ENCODE measurements around the gene DCAF4. TPM values are rescaled to one million over a fixed set of nuclear protein-coding genes. Genes with fewer than 3 reads are reported as not detected.

DCAF4 gene
- total RNA-seq, 6 experiments from 2014 or later, result 5.8 to 13.6 (median 10.5) TPM

GRCh38 chr14:72892879-72893635, 33.2 kb upstream of the DCAF4 start:
- peak; percentile 52 to 72 (median 70) for DNase-seq
- 0% methylated on average over 10 of the region's 68 CpGs for WGBS (ENCODE audit: insufficient coverage, low coverage, low lambda C conversion rate, missing lambda C conversion rate)

DNA sequence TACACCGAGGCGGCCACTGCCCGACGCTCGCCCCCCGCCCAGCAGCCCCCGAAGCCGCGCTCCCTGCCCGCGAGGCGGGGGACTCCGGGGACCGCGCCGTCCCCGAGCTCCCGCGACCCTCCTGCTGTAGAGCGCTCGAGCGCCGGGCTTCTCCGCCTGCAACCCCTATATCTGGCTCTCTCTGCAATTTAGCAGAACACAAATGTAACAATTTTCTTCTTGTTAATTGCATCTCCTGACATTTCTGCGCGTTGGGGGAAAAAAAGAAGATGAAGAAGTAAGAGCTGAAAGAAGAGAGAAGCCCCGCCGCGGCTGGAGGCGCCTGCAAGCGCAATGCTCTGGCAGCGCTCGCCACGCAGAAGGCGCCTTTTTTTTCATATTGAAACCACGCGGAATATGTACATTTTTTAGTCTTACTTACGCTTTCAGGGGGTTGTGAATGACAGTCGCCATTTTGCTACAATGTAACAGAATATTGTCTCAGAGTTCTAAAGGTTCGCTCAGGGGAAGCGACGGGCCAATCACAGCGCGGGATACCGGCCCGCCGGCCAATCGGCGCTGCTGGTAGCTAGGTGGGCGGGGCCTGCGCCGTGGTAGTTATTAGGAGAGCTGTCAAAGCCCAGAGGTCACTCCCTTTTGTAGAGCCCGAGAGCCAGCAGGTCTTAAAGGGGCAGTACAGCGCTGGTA, 32.5 kb upstream of the DCAF4 start, which contains the start of gene DPF3:
Gene DPF3, minus strand, starts transcription at position 466 of the 687 bp plus-strand sequence. Its CDS starts 13 bp downstream, at position 453.
- no peaks in the 10 kb centered on the region for H3K27me3 ChIP-seq
- peak; percentile 93 to 98 (median 96) for ATAC-seq
- H3K9me3 ChIP-seq, result no peaks in the 10 kb centered on the region
- H3K36me3 ChIP-seq, result no peaks in the 10 kb centered on the region
- peaks cover 0 to 16% (median 0%) of the 10 kb centered on the region in 4 donors for H3K4me1 ChIP-seq
- TF ChIP-seq POLR2A (IDR thresholded peaks at IDR 0.05) (peak; percentile 66), CTCF (IDR thresholded peaks at IDR 0.05) (no peak)
- DNase-seq, result peak; percentile 97 to 98 (median 97)
- H3K27ac ChIP-seq, result peak within 1 kb of the TSS; percentile 8 to 81 (median 62)
- H3K4me3 ChIP-seq, result peak within 1 kb of the TSS; percentile 55 to 93 (median 78)
- WGBS (ENCODE audit: insufficient coverage, low coverage, low lambda C conversion rate, missing lambda C conversion rate), result 0% methylated on average over 35 of the region's 54 CpGs
- intact Hi-C loops (cut with DNase I), result no loop called here

More at GRCh38 chr14:72892879-72893635, 33.2 kb upstream of the DCAF4 start:
- H3K27ac ChIP-seq, result peak overlapping the region; percentile 8 to 69 (median 45)
- TF ChIP-seq POLR2A (IDR thresholded peaks at IDR 0.05) (no peak), CTCF (IDR thresholded peaks at IDR 0.05) (peak in 1 of 4 donors; percentile 1)
- intact Hi-C loops (cut with DNase I), result no loop called here
- H3K9me3 ChIP-seq, result no peaks in the 10 kb centered on the region
- no peaks in the 10 kb centered on the region for H3K27me3 ChIP-seq
- ATAC-seq, result peak; percentile 37 to 56 (median 53)
- no peaks in the 10 kb centered on the region for H3K36me3 ChIP-seq
- peak overlapping the region; percentile 55 to 93 (median 78) for H3K4me3 ChIP-seq
- peaks cover 0 to 16% (median 0%) of the 10 kb centered on the region in 4 donors for H3K4me1 ChIP-seq

- DNase-seq (no peak), ATAC-seq (no peak)
- Histone ChIP-seq H3K36me3 (no peaks in the 10 kb centered on the region), H3K4me1 (peaks cover 0 to 16% (median 0%) of the 10 kb centered on the region in 4 donors), H3K9me3 (no peaks in the 10 kb centered on the region), H3K27me3 (no peaks in the 10 kb centered on the region), H3K27ac (peak overlapping the region in 2 of 3 donors; percentile 62 to 81), H3K4me3 (peak overlapping the region; percentile 55 to 93 (median 78))
- 0% methylated on average over 9 of the region's 11 CpGs for WGBS (ENCODE audit: insufficient coverage, low coverage, low lambda C conversion rate, missing lambda C conversion rate)
- intact Hi-C loops (cut with DNase I), result no loop called here
- TF ChIP-seq POLR2A (IDR thresholded peaks at IDR 0.05) (no peak), CTCF (IDR thresholded peaks at IDR 0.05) (no peak)
These were observed 32.0 kb upstream of the DCAF4 start for GRCh38 chr14:72894323-72894622.

GRCh38 chr14:72894623-72895378, 31.5 kb upstream of the DCAF4 start:
- no peaks in the 10 kb centered on the region for H3K36me3 ChIP-seq
- 5% methylated on average over 25 of the region's 25 CpGs for WGBS (ENCODE audit: insufficient coverage, low coverage, low lambda C conversion rate, missing lambda C conversion rate)
- peaks cover 0 to 16% (median 0%) of the 10 kb centered on the region in 4 donors for H3K4me1 ChIP-seq
- ATAC-seq, result peak; percentile 35 to 48 (median 38)
- DNase-seq, result peak in 2 of 3 donors; percentile 28 to 63
- H3K9me3 ChIP-seq, result no peaks in the 10 kb centered on the region
- intact Hi-C loops (cut with DNase I), result no loop called here
- TF ChIP-seq CTCF (IDR thresholded peaks at IDR 0.05) (no peak), POLR2A (IDR thresholded peaks at IDR 0.05) (peak; percentile 22)
- peak overlapping the region in 2 of 3 donors; percentile 62 to 81 for H3K27ac ChIP-seq
- H3K4me3 ChIP-seq, result peak overlapping the region; percentile 55 to 93 (median 78)
- H3K27me3 ChIP-seq, result no peaks in the 10 kb centered on the region
